ENCODE results near the gene SLC2A13. TPM values are rescaled to one million over a fixed set of nuclear protein-coding genes. Genes with fewer than 3 reads are reported as not detected.
"Not testable (repeated sequence)": the region's sequence is repeated elsewhere in the genome, so short reads cannot be mapped to it uniquely, and the experiment has no call there.

The SLC2A13 gene
- total and polyA plus RNA-seq, 2 donors (not counting 1 experiment from before 2014, with no cell fraction given) = 5.4 to 10.2 TPM

DNA sequence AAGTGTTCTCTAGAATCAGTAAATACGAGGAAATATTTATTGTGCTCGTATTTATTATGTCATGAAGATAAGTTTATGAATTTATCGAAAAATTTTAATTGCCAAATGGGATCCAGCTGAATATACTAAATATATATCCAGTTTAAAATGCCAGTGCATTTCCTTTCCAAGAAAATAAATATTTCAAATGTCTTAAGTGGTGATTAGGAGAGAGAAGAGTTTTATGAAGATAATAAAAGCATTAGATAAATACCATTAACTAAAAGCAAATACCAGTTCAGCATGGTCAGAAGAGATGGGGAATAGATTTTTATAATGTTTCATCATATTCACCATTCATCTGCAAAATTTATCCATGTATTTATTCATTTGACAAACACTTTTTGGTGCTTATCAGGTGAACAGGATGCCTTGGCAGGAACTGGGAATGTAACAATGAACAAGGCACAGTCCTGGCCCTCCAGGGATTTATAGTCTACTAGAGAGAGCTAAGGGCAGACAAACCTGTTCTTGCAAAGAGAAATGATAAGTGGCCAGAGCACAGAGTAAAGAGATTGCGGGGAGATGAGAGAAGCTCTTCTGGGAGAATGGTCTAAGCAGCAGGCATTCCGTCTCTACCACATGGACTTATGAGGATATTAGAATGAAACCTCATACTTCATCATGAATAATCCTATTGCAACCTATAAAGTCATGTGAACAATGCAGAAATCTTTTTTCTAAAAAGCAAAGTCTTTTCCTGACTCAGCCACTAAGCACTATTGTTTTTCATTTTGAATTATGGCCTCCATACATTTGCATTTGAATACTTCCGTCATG is 342.6 kb downstream of the SLC2A13 start:
- no peaks in the 10 kb centered on the region for H3K27me3 ChIP-seq (ENCODE audit: control insufficient read depth, insufficient read depth, low read length)
- no peaks in the 10 kb centered on the region for H3K4me1 ChIP-seq (ENCODE audit: control insufficient read depth, extremely low read depth, insufficient read depth, low read length)
- H3K79me2 ChIP-seq (ENCODE audit: control insufficient read depth, insufficient read depth, low read length) = no peaks in the 10 kb centered on the region
- H2AFZ ChIP-seq (ENCODE audit: low read length) = no peak overlapping the region
- no peaks in the 10 kb centered on the region for H3K9me3 ChIP-seq (ENCODE audit: control insufficient read depth, insufficient read depth, low read depth, low read length)
- no peak overlapping the region for H3K9ac ChIP-seq (ENCODE audit: insufficient read depth, low read length)
- no peak overlapping the region for H3K4me3 ChIP-seq (replicated peaks in 1 of 4; ENCODE audit: control extremely low read depth in 1 of 4, insufficient read depth in 1 of 4, low read depth in 3 of 4, low read length in 4 of 4)
- no peak overlapping the region for H3K27ac ChIP-seq (ENCODE audit: insufficient read depth, low read length)
- H3K4me2 ChIP-seq (ENCODE audit: extremely low read depth, insufficient read depth, low read length) = no peak overlapping the region
- no peak for DNase-seq (ENCODE audit: low read depth in 2 of 2)
- TF ChIP-seq, protein P1, sequence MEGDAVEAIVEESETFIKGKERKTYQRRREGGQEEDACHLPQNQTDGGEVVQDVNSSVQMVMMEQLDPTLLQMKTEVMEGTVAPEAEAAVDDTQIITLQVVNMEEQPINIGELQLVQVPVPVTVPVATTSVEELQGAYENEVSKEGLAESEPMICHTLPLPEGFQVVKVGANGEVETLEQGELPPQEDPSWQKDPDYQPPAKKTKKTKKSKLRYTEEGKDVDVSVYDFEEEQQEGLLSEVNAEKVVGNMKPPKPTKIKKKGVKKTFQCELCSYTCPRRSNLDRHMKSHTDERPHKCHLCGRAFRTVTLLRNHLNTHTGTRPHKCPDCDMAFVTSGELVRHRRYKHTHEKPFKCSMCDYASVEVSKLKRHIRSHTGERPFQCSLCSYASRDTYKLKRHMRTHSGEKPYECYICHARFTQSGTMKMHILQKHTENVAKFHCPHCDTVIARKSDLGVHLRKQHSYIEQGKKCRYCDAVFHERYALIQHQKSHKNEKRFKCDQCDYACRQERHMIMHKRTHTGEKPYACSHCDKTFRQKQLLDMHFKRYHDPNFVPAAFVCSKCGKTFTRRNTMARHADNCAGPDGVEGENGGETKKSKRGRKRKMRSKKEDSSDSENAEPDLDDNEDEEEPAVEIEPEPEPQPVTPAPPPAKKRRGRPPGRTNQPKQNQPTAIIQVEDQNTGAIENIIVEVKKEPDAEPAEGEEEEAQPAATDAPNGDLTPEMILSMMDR (conservative IDR thresholded peaks at IDR 0.05 in 1 of 2, IDR thresholded peaks at IDR 0.05 in 1 of 2; ENCODE audit: low read depth in 1 of 2, low read length in 2 of 2) = no peak
- TF ChIP-seq EZH2 (IDR thresholded peaks at IDR 0.05; ENCODE audit: low read length, missing control alignments) = no peak
- no peaks in the 10 kb centered on the region for H3K36me3 ChIP-seq (ENCODE audit: control insufficient read depth, insufficient read depth, low read length)
- H4K20me1 ChIP-seq (ENCODE audit: control insufficient read depth, extremely low read depth, insufficient read depth, low read length) = no peaks in the 10 kb centered on the region

DNA sequence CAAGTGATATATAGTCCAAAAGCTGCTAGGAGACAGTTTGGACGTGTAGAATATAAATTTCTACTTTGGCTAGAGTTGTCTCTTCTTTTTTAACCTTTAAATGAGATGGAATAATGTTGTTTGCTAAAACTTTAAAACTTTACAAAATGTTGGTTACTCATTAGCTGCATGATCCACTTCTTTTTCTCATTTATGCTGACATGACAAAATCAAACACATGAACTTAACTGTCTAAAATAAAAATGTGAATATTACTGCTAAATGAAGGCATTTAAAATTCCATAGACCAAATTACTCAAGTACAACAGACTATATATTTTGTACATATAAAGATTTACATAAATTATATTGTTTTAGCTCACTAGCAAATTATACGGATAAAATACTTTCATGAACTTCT is 350.4 kb downstream of the SLC2A13 start:
- H3K9me3 ChIP-seq (ENCODE audit: control insufficient read depth, insufficient read depth, low read depth, low read length) = no peaks in the 10 kb centered on the region
- no peaks in the 10 kb centered on the region for H3K36me3 ChIP-seq (ENCODE audit: control insufficient read depth, insufficient read depth, low read length)
- H3K27ac ChIP-seq (ENCODE audit: insufficient read depth, low read length) = no peak overlapping the region
- DNase-seq (ENCODE audit: low read depth in 2 of 2) = no peak
- H2AFZ ChIP-seq (ENCODE audit: low read length) = no peak overlapping the region
- TF ChIP-seq, protein P1 (conservative IDR thresholded peaks at IDR 0.05 in 1 of 2, IDR thresholded peaks at IDR 0.05 in 1 of 2; ENCODE audit: low read depth in 1 of 2, low read length in 2 of 2) = no peak
- TF ChIP-seq EZH2 (IDR thresholded peaks at IDR 0.05; ENCODE audit: low read length, missing control alignments) = no peak
- H3K27me3 ChIP-seq (ENCODE audit: control insufficient read depth, insufficient read depth, low read length) = no peaks in the 10 kb centered on the region
- no peaks in the 10 kb centered on the region for H4K20me1 ChIP-seq (ENCODE audit: control insufficient read depth, extremely low read depth, insufficient read depth, low read length)
- H3K4me1 ChIP-seq (ENCODE audit: control insufficient read depth, extremely low read depth, insufficient read depth, low read length) = no peaks in the 10 kb centered on the region
- no peak overlapping the region for H3K4me2 ChIP-seq (ENCODE audit: extremely low read depth, insufficient read depth, low read length)
- H3K79me2 ChIP-seq (ENCODE audit: control insufficient read depth, insufficient read depth, low read length) = no peaks in the 10 kb centered on the region
- no peak overlapping the region for H3K9ac ChIP-seq (ENCODE audit: insufficient read depth, low read length)
- no peak overlapping the region for H3K4me3 ChIP-seq (replicated peaks in 1 of 4; ENCODE audit: control extremely low read depth in 1 of 4, insufficient read depth in 1 of 4, low read depth in 3 of 4, low read length in 4 of 4)

DNA sequence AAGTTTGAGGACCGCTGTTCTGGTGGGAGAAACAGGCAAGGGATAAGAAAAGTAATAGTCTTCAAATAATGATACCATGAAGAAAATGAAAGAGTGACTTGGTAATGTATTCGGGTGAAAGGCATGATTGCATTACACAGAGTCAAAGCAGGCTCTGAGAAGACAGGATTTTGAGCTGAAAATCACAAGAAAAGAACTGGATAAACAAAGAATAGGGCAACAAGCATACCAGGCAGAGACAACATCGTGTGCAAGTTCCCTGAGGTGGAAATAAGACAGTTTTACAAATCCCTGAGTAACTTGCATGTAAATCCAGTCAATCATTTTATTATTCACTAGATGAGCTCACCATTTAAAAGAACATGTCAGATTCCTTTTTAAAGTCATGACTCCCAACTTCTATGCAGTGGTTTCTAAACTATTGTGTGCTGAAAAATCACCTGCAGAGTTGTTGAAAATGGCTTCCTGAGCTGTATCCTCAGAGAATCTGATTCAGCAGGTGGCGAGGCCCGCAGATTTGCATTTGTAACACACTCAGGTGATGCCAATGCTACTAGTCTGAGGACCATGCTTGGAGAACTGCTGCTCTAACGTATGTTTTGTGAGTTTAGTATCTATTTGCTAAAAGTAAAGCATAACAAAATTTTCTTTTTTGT is 353.3 kb downstream of the SLC2A13 start:
- no peaks in the 10 kb centered on the region for H3K79me2 ChIP-seq (ENCODE audit: control insufficient read depth, insufficient read depth, low read length)
- no peak overlapping the region for H3K9ac ChIP-seq (ENCODE audit: insufficient read depth, low read length)
- H3K27me3 ChIP-seq (ENCODE audit: control insufficient read depth, insufficient read depth, low read length) = no peaks in the 10 kb centered on the region
- H3K4me3 ChIP-seq (replicated peaks in 1 of 4; ENCODE audit: control extremely low read depth in 1 of 4, insufficient read depth in 1 of 4, low read depth in 3 of 4, low read length in 4 of 4) = no peak overlapping the region
- no peaks in the 10 kb centered on the region for H3K9me3 ChIP-seq (ENCODE audit: control insufficient read depth, insufficient read depth, low read depth, low read length)
- no peak overlapping the region for H2AFZ ChIP-seq (ENCODE audit: low read length)
- H3K4me1 ChIP-seq (ENCODE audit: control insufficient read depth, extremely low read depth, insufficient read depth, low read length) = no peaks in the 10 kb centered on the region
- no peak overlapping the region for H3K4me2 ChIP-seq (ENCODE audit: extremely low read depth, insufficient read depth, low read length)
- no peak for DNase-seq (ENCODE audit: low read depth in 2 of 2)
- TF ChIP-seq, protein P1 (conservative IDR thresholded peaks at IDR 0.05 in 1 of 2, IDR thresholded peaks at IDR 0.05 in 1 of 2; ENCODE audit: low read depth in 1 of 2, low read length in 2 of 2) = no peak
- no peak for TF ChIP-seq EZH2 (IDR thresholded peaks at IDR 0.05; ENCODE audit: low read length, missing control alignments)
- no peaks in the 10 kb centered on the region for H3K36me3 ChIP-seq (ENCODE audit: control insufficient read depth, insufficient read depth, low read length)
- no peak overlapping the region for H3K27ac ChIP-seq (ENCODE audit: insufficient read depth, low read length)
- H4K20me1 ChIP-seq (ENCODE audit: control insufficient read depth, extremely low read depth, insufficient read depth, low read length) = no peaks in the 10 kb centered on the region

DNA sequence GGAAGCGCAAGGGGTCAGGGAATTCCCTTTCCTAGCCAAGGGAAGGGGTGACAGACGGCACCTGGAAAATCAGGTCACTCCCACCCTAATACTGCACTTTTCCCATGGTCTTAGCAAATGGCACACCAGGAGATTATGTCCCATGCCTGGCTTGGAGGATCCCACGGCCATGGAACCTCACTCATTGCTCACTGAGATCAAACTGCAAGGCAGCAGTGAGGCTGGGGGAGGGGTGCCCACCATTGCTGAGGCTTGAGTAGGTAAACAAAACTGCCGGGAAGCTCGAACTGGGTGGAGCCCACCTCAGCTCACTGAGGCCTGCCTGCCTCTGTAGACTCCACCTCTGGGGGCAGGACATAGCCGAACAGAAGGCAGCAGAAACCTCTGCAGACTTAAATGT is 359.7 kb downstream of the SLC2A13 start:
- H3K4me1 ChIP-seq (ENCODE audit: control insufficient read depth, extremely low read depth, insufficient read depth, low read length); H2AFZ ChIP-seq (ENCODE audit: low read length); H3K79me2 ChIP-seq (ENCODE audit: control insufficient read depth, insufficient read depth, low read length); H3K9me3 ChIP-seq (ENCODE audit: control insufficient read depth, insufficient read depth, low read depth, low read length); H3K36me3 ChIP-seq (ENCODE audit: control insufficient read depth, insufficient read depth, low read length); H3K9ac ChIP-seq (ENCODE audit: insufficient read depth, low read length); H4K20me1 ChIP-seq (ENCODE audit: control insufficient read depth, extremely low read depth, insufficient read depth, low read length); H3K4me3 ChIP-seq (replicated peaks in 1 of 4; ENCODE audit: control extremely low read depth in 1 of 4, insufficient read depth in 1 of 4, low read depth in 3 of 4, low read length in 4 of 4); H3K27me3 ChIP-seq (ENCODE audit: control insufficient read depth, insufficient read depth, low read length); DNase-seq (ENCODE audit: low read depth in 2 of 2); H3K4me2 ChIP-seq (ENCODE audit: extremely low read depth, insufficient read depth, low read length); H3K27ac ChIP-seq (ENCODE audit: insufficient read depth, low read length): not testable (repeated sequence)
